ENCODE data around the gene MACROD2.

DNA sequence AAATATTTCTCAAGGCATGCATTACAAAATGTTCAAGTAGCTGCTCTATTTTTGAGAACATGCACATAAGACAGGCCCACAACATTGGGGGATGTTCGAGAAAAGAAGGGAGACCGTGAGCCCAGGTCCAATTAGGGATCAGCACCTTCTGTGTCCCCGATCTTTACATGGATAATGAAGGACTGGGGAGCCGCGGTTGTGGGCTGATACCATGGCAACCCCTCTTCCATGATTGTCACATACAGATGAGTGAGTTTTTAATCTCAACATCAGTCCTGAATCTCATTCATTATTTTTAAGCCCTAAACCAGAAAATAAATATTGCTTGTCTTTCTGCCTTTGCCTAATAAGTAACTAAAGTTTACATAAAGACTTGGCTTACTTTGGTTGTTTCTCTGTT is 1642.2 kb downstream of the MACROD2 start:
- TF ChIP-seq YY1 (IDR thresholded peaks at IDR 0.05; ENCODE audit: insufficient read depth, insufficient read length) (no peak), SUZ12 (IDR thresholded peaks at IDR 0.05; ENCODE audit: extremely low read depth, insufficient read depth, insufficient read length) (no peak), ZNF274 (IDR thresholded peaks at IDR 0.05; ENCODE audit: low read depth, low read length) (no peak)
